Superior temporal gyrus (tissue), 1 donor: ENCODE measurements around the gene TRPC4AP.
A peak's percentile ranks its signal among the peaks of the same experiment; 100 is the strongest.

Source experiments
- DNase-seq: peaks from one replicate; pipeline ENCODE4 v3.0.0-alpha.2; 2016; ENCODE audit errors: extremely low spot score

TRPC4AP gene

GRCh38 chr20:34988191-34988540 is 104.4 kb downstream of the TRPC4AP start:
- DNase-seq, result peak; percentile 33

DNA sequence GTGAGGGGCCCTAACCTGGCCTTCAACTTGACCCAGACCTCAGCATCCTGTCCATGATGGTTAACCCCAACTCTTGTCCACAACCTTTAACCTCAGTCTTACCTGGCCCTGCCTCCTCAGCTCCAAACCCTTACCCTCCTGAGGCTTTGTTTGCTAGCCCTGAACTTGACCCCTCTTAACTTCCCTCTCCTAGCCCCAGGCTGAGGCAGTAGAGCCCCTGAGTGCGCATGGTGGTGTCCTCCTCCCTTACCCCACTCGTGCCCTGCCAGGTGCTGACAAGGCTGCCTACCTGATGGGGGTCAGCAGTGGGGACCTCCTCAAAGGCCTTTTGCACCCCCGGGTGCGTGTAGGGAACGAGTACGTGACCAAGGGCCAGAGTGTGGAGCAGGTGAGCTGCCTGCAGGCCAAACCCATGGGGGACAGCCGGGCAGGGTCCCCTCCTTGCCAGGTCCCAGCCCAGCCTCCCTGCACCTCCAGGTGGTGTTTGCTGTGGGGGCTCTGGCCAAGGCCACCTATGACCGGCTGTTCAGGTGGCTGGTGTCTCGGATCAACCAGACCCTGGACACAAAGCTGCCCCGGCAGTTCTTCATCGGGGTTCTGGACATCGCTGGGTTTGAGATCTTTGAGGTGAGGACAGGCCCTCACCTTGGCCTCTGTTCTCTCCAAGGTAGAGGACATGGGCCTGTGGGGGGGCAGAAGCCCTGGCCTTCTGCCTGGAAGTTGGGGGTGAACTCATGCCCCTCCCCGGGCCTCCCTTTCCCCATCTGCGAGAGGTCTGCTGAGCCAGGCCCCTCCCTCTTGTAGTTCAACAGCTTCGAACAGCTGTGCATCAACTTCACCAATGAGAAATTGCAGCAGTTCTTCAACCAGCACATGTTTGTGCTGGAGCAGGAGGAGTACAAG is 105.1 kb downstream of the TRPC4AP start:
- no peak for DNase-seq

DNA sequence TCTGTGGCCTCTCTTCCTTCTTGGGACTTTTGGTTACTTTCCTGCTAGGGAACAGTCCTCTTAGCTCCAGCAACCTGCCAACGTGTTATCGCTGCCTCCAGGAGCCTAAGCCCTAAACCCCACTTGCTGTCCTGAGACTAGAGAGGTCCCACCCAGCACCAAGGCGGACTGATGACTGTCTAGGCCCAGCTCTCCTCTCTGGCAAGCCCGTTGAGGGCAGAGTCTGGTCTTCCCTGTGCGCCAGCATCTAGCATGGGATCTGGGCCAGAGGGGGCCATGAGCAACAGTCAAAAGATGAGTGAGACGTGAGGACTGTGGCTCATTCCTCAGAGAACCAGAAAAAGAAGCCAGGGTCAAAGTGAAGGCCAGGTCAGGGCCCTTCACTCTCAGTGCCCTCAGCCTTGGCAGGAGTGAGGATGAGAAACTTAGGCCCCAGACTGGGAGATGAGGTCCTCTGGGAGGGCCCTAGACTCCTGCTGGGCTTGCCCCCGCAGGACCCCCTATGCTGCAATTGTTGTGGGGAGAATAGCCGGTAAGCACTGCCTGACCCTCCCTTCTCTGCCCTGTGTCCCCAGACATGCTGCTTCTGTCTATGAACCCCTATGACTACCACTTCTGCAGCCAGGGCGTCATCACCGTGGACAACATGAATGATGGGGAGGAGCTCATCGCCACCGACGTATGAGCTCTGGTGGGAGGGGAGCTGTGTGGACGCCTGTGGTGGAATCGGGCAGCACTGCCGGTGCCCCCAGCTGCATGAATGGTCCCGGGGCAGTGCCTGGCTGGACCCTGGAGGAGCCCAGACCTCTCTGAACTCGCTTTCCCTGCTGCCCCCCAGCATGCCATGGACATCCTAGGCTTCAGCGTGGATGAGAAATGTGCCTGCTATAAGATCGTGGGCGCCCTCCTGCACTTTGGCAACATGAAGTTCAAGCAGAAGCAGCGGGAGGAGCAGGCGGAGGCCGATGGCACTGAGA is 106.0 kb downstream of the TRPC4AP start:
- DNase-seq, result no peak

- no peak for DNase-seq
Observed at GRCh38 chr20:34985461-34986310, 106.9 kb downstream of the TRPC4AP start.

DNA sequence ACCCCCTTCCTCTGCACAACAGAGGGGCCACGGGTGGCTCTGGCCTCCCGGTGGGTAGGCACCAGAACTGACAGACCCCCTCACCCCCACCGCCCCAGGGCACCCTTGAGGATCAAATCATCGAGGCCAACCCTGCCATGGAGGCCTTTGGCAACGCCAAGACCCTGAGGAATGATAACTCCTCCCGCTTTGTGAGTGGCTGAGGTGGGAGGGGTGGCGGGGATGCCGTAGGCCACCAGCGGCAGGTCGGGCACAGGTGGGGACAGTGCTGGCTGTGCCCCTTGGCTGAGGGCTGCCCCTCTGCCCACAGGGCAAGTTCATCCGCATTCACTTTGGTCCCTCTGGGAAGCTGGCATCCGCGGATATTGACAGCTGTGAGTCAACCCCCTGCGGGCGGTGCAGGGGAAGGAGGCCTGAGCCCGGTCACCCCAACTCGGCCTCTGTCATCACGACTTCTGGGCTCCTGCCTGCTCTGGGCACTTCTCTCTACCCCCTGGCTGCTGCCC is 107.8 kb downstream of the TRPC4AP start:
- no peak for DNase-seq

DNA sequence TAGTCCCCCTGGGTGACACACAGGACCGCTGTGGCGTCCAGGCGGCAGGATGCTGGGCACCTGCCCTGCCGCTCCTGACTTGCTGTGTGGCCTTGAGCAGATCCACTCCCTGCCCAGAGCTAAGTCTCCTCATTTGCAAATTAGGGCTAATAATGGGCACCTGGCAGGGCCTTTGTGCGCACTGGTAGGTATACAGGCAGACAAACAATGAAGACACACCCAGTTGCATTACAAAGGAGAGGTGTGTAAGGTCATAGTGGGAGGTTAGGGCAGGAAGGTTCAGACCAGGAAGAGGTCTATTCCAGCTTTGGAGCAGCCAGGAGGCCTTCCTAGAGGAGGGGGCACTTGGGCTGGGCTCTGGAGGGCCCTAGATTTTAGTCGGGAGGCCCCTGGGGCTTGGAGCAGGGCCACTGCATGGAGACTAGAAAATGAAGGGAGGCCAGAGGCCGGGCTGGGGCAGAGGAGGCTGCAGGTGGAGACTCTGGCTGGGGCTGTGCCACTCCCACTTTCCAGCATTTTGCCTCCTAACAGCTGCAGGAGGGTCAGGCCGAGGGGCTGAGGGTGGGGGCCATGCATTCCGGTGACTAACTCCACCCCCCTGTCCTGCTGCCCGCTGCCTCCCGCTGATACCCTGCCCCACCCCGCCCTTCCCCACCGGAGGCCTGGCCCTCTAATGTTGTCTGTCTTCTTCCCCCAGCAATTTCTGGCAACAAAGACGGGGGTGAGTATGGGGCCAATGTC is 108.4 kb downstream of the TRPC4AP start:
- no peak for DNase-seq

DNA sequence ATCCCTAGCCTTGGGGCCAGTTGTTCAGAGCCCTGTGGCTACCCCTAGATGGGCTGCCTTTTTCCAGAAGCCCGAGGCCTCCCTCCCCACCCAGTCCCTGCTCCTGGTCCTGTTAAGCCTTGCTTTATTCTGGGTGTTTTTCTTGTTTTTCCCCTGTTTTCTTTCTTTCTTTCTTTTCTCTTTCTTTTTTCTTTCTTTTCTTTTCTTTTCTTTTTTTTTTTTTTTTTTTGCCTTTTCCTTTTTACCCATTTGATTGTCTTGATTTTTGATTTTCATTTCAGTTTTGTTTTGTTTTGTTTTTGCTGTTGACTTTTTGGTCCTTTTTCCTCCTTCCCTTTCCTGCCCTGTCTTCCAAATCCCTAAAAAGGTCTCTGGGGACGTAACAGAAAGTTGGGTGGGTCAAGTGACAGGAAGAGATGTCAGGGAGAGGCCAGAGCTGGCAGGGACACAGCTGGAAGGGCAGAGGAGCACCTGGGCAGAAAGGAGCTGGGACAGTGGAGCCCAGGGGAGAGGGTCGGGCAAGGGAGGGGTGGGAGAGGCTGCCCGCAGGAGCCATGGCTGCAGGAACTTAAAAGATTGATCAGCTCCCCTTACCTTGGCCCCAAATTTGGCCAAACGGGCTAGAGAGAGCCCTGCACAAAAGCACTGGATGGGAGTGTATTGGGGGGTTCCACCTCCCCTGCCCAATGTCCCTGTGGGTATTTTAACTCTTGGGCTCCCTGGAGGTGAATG is 109.4 kb downstream of the TRPC4AP start:
- no peak for DNase-seq

- DNase-seq, result no peak
Observed at GRCh38 chr20:34982270-34983088, 110.1 kb downstream of the TRPC4AP start.

DNA sequence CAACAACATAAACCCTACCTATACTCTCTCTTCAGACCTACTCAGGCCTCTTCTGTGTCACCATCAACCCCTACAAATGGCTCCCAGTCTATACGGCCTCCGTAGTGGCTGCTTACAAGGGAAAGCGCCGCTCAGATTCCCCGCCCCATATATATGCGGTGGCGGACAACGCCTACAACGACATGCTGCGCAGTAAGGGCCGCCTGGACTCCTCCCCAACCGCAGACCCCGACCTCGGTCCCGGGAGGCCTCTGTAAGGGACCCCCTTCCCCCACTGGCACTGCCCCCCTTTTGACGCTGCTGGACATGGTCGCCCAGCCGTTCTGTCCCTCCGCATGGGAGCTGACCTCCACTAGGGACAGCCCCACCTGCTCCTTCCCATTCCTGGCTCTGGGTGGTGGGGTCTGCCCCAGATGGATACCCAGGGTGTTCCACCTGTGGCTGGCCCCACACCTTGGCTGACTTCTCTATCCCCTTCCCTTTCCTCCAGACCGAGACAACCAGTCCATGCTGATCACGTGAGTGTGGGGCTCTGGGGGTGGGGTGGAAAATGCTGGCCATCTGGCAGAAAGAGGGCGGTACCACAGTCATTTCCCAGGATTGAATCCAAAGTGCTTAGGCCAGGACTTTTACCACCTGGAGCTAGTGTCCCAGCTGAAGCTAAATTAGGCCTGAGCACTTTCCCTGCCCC is 111.9 kb downstream of the TRPC4AP start:
- no peak for DNase-seq

DNA sequence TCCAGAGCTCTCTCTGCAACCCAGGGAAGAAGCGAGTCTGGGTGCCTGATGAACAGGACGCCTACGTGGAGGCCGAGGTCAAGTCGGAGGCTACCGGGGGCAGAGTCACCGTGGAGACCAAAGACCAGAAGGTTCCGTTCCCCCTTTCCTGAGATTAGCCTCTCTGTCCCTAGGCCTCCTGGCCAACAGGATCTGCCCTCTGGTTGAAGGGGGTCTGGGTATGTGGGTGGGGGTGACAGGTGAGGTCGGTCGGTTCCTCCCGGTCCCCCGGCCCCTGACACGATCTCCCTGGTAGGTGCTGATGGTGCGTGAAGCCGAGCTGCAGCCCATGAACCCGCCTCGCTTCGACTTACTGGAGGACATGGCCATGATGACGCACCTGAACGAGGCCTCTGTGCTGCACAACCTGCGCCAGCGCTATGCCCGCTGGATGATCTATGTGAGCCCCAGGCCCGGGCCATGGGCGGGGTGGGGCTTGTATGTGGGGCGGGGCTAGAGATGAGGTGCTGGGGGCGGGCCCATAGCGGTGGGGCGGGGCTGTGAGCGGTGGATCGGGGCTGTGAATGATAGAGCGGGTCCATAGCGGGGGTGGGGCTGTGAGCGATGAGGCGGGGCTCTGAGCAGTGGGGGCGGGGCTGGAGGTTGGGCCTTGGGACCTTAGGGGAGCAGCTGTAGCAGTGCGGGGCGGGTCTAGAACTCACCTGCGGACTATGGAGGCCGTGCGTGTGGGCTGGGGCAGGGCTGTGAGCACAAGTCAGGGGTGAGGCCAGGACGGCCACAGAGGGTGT is 113.0 kb downstream of the TRPC4AP start:
- DNase-seq, result no peak

DNA sequence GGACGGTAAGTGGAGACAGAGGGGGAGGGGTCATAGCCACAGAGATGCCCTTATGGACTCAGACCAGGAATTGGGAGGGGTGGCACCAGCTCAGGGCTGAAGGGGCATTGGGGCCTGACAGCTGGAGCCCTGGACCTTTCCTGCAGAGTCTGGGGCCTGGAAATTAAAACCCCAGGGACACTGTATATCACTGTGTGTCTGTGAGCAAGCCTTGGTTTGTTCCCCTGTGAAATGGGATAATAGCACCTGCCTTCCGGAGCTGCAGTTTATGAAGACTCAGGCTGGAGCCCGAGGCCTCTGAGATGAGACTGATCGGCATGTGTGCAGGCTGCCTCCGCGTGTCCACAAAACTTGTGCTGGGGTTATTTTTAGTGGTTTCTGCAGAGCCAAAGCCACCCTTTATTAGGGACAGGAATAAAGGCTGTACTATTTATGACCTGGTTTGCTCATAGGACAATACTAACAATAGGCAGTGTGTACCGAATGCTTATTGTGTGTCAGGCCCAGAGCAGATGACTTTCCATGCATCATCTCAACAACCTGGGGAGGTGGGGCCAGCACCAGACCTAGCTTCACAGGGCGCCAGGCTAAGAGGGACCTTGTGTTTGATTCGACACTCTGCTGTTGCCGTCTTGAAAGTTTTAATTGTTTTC is 114.4 kb downstream of the TRPC4AP start:
- DNase-seq, result no peak

DNA sequence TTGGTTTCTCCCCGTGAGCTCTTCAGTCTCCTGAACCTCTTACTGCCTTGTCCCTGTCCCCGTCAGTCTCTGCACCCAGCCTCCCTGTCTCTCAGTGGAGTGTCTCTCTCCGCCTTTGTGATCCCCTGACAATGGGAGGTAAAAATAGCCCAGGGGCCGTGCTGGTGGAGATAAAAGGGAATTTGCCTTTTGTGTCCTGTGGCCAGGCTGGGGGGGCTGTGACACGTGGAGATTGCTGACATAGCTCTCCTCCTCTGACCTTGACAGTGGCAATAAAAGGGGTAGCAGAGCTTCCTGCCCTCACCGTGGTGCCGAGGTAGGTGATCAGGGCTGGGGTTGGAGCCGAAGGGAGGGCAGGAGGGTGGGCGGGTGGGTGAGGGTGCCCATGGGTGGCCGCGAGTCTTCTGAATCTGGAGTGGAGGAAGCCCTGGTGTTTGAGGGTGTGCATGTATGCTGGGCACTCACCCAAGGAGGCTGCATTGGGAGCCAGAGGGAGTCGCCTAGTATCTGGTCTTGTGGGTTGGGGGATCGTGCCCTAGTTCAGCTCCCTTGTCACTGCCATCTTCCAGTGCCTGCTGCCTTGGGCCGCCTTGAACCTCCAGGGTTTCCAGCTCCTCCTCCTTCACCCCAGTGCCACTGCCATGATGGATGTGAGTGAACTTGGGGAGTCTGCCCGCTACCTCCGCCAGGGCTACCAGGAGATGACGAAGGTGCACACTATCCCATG is 115.1 kb downstream of the TRPC4AP start:
- no peak for DNase-seq

GRCh38 chr20:34976286-34976685 is 116.3 kb downstream of the TRPC4AP start:
- DNase-seq, result no peak

GRCh38 chr20:34974246-34974645 is 118.4 kb downstream of the TRPC4AP start:
- DNase-seq, result no peak

- DNase-seq, result no peak
Observed at GRCh38 chr20:34971561-34972235, 120.9 kb downstream of the TRPC4AP start.
